A673 (cell line): Measurements from ENCODE around the gene FGGY. TPM values are rescaled to one million over a fixed set of nuclear protein-coding genes. Genes with fewer than 3 reads are reported as not detected.

ENCODE experiments used
- BruUV-seq: library from RNA; stranded (reverse); fragments of 400-500 nt; replicated peaks from 2 replicates; lab custom pipeline; 2021; lab: Mats Ljungman, UMichigan
- CTCF ChIA-PET: fragments of 300-600 bp; sonication (Branson Sonifier 250); formaldehyde crosslinking; loops from one replicate; lab custom pipeline; 2022; ENCODE audit warnings: antibody characterized with exemption; lab: Charles Lee
- POLR2A ChIA-PET: fragments of 300-600 bp; sonication (Branson Sonifier 250); formaldehyde crosslinking; loops from one replicate; lab custom pipeline; 2022; ENCODE audit warnings: antibody characterized with exemption; ENCODE audit not compliant: low non-redundant PET; lab: Charles Lee
- DNase-seq: peaks from one replicate; pipeline ENCODE4 v3.0.0-alpha.2; 2015; ENCODE audit warnings: low spot score
- H3K27ac ChIP-seq: fragments of 200-600 bp; sonication (generic); 2 replicates; pipeline ENCODE4 v1.5.1; 2016; ENCODE audit warnings: mixed run types, low read depth, mild to moderate bottlenecking, mixed read lengths, antibody characterized with exemption, low read length; ENCODE audit not compliant: poor library complexity, severe bottlenecking
- H3K27me3 ChIP-seq: fragments of 200-600 bp; sonication (generic); replicated peaks from 2 replicates; pipeline ENCODE4 v1.6.1; 2017; ENCODE audit warnings: mixed run types, low read depth, mild to moderate bottlenecking, mixed read lengths, antibody characterized with exemption, low read length; ENCODE audit not compliant: insufficient read depth, poor library complexity
- H3K36me3 ChIP-seq: fragments of 200-600 bp; sonication (generic); 2 replicates; pipeline ENCODE4 v1.6.1; 2016; ENCODE audit warnings: mixed run types, mild to moderate bottlenecking, mixed read lengths, antibody characterized with exemption, low read length; ENCODE audit not compliant: insufficient read depth, poor library complexity, severe bottlenecking
- H3K4me1 ChIP-seq: fragments of 200-600 bp; sonication (generic); 2 replicates; pipeline ENCODE4 v1.6.1; 2017; ENCODE audit warnings: mixed run types, mild to moderate bottlenecking, mixed read lengths, antibody characterized with exemption, low read length; ENCODE audit not compliant: insufficient read depth, poor library complexity, severe bottlenecking
- H3K4me3 ChIP-seq: fragments of 200-600 bp; sonication (generic); 2 replicates; pipeline ENCODE4 v1.5.1; 2016; ENCODE audit warnings: low read depth, mixed run types, mild to moderate bottlenecking, mixed read lengths, low read length; ENCODE audit not compliant: poor library complexity, severe bottlenecking
- H3K9me3 ChIP-seq: fragments of 200-600 bp; sonication (generic); 2 replicates; pipeline ENCODE4 v1.6.1; 2016; ENCODE audit warnings: mixed run types, low read depth, mild to moderate bottlenecking, mixed read lengths, antibody characterized with exemption, low read length; ENCODE audit not compliant: poor library complexity, severe bottlenecking
- EZH2 ChIP-seq: fragments of 200-600 bp; sonication (generic); IDR thresholded peaks from 2 replicates; pipeline ENCODE4 v1.6.1; 2017; ENCODE audit warnings: borderline replicate concordance, low read depth, mild to moderate bottlenecking, mixed read lengths, antibody characterized with exemption, low read length; ENCODE audit not compliant: poor library complexity, severe bottlenecking
- intact Hi-C: fragments of 100-400 bp; cut with micrococcal nuclease; formaldehyde crosslinking; loops from one replicate; pipeline ENCODE4 v1.10.0; 2022; ENCODE audit not compliant: unreplicated experiment
- total RNA-seq: library from RNA; stranded (reverse); gene quantifications from 2 replicates; pipeline ENCODE4 v1.2.3, GENCODE V29; 2021
- TF ChIP-seq, protein P1 (sequence below): fragments of 300-800, 200-600 bp; sonication (generic); conservative IDR thresholded peaks from 2 replicates; pipeline ENCODE4 v1.5.1; 2017; ENCODE audit warnings: low read depth, mild to moderate bottlenecking, antibody characterized with exemption, low read length, moderate library complexity, mixed read lengths

The FGGY gene
- total RNA-seq, 1 experiment from 2014 or later = 2.6 TPM

- Histone ChIP-seq H3K27me3 (peaks cover 94% of the 10 kb centered on the region), H3K4me3 (no peak overlapping the region), H3K36me3 (no peaks in the 10 kb centered on the region), H3K4me1 (no peaks in the 10 kb centered on the region), H3K9me3 (no peaks in the 10 kb centered on the region), H3K27ac (no peak overlapping the region)
- ChIA-PET CTCF (no interaction called here), POLR2A (no interaction called here)
- BruUV-seq = no TSS peak
- intact Hi-C loops = loop anchor here (10.0 kb wide), 1 partner anchor 194 kb away; no protein-coding TSS in a partner anchor
- TF ChIP-seq EZH2 = no peak
- TF ChIP-seq, protein P1, sequence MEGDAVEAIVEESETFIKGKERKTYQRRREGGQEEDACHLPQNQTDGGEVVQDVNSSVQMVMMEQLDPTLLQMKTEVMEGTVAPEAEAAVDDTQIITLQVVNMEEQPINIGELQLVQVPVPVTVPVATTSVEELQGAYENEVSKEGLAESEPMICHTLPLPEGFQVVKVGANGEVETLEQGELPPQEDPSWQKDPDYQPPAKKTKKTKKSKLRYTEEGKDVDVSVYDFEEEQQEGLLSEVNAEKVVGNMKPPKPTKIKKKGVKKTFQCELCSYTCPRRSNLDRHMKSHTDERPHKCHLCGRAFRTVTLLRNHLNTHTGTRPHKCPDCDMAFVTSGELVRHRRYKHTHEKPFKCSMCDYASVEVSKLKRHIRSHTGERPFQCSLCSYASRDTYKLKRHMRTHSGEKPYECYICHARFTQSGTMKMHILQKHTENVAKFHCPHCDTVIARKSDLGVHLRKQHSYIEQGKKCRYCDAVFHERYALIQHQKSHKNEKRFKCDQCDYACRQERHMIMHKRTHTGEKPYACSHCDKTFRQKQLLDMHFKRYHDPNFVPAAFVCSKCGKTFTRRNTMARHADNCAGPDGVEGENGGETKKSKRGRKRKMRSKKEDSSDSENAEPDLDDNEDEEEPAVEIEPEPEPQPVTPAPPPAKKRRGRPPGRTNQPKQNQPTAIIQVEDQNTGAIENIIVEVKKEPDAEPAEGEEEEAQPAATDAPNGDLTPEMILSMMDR = no peak
- no peak for DNase-seq
Observed at GRCh38 chr1:59268406-59268805, 28.5 kb upstream of the FGGY start.

GRCh38 chr1:59271561-59272260 lies 25.2 kb upstream of the FGGY start:
- H3K4me1 ChIP-seq = no peaks in the 10 kb centered on the region
- intact Hi-C loops = no loop called here
- no peak overlapping the region for H3K27ac ChIP-seq
- TF ChIP-seq EZH2 = no peak
- TF ChIP-seq, protein P1 = no peak
- no peaks in the 10 kb centered on the region for H3K9me3 ChIP-seq
- peaks cover 80% of the 10 kb centered on the region for H3K27me3 ChIP-seq
- no peak overlapping the region for H3K4me3 ChIP-seq
- POLR2A ChIA-PET = no interaction called here
- no peak for DNase-seq
- no TSS peak for BruUV-seq
- CTCF ChIA-PET = no interaction called here
- H3K36me3 ChIP-seq = no peaks in the 10 kb centered on the region

- H3K4me1 ChIP-seq = no peaks in the 10 kb centered on the region
- H3K36me3 ChIP-seq = no peaks in the 10 kb centered on the region
- ChIA-PET CTCF (no interaction called here), POLR2A (no interaction called here)
- intact Hi-C loops = no loop called here
- DNase-seq = peak; percentile 23
- TF ChIP-seq EZH2 = no peak
- TF ChIP-seq, protein P1 = no peak
- no peak overlapping the region for H3K4me3 ChIP-seq
- no peak overlapping the region for H3K27ac ChIP-seq
- peaks cover 80% of the 10 kb centered on the region for H3K27me3 ChIP-seq
- BruUV-seq = no TSS peak
- no peaks in the 10 kb centered on the region for H3K9me3 ChIP-seq
Observed at GRCh38 chr1:59272507-59272906, 24.4 kb upstream of the FGGY start.
